Stimulated activated CD8-positive, alpha-beta memory T cell treated with anti-CD3 and anti-CD28 coated beads, Interleukin-4, amount 100 ng/mL, for 1 hour (primary cell): ENCODE results near the gene SCTR.

Experiments used
- DNase-seq, 2 donors: peaks; one replicate each; pipeline ENCODE4 v3.0.0-alpha.2; 2020; ENCODE audit warnings: low read depth in 2 of 2, low spot score in 1 of 2

The SCTR gene

GRCh38 chr2:119475857-119476244 lies 48.4 kb downstream of the SCTR start:
- no peak for DNase-seq

DNA sequence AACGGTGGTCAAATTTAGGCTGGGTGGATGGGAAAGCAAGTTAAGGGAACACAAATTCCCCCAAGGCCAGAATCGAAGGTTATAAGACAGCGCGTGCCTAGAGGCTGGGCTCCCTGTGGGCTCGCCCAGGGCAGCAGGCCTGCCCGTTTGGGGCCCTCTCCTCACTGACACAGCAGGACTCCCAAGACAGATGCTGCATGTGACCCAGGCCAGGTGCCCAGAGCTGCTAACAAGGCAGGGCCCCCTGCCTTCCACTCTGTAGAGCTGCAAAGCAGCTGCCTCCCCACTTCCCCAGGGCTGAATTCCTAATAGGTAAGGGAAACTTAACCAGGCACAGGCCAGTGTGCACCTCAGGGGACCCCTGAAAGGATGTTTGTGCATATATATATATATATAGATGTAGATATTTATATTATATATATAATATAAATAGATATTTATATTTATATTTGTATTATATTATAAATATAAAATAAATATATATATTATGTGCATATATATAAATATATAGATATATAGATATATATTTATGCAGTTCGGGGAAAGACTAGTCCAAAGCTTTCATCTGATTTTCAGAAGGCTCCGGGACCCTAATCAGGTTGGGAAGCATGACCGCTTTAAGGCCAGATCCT lies 48.9 kb downstream of the SCTR start:
- DNase-seq = no peak

DNA sequence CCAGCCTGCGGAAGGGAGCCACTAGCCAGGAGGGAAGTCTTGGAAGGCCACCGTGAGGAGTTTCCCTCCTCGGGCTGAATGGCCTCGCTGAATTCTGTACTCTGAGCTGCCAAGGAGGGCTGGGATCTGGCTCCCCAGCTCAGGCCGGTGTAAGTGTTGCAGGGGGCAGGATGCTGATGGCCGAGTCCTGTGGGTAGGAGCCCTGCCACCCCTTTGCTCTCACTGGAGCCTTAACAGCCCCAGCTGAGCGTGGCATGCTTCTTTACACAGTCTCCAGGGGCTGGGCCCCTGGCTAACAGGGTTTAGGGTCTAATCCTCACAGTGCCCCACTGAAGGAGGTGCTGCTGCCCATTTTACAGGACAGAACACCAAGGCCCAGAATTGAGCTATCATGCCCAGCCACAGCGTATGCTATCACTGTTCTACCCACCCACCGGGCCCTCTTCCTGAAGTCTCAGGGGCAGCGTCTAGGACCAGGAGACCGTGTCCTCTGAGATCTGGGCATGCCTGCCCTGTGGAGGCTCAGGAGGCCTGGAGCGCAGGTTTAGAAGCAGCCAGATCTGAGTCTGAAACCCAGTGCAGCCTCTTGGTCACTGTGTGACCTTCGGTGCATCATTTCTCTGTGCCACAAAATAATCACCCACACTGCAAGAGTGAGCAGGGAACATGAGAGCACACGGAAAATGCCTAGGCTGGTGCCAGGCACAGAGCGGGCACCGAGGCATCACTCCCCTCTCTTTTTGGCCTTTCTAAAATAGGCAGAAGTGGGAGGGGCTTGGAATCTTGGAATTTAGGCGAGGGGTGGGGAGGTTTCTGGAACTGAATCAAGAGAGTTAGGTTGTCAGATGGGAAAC lies 49.7 kb downstream of the SCTR start:
- DNase-seq = no peak

DNA sequence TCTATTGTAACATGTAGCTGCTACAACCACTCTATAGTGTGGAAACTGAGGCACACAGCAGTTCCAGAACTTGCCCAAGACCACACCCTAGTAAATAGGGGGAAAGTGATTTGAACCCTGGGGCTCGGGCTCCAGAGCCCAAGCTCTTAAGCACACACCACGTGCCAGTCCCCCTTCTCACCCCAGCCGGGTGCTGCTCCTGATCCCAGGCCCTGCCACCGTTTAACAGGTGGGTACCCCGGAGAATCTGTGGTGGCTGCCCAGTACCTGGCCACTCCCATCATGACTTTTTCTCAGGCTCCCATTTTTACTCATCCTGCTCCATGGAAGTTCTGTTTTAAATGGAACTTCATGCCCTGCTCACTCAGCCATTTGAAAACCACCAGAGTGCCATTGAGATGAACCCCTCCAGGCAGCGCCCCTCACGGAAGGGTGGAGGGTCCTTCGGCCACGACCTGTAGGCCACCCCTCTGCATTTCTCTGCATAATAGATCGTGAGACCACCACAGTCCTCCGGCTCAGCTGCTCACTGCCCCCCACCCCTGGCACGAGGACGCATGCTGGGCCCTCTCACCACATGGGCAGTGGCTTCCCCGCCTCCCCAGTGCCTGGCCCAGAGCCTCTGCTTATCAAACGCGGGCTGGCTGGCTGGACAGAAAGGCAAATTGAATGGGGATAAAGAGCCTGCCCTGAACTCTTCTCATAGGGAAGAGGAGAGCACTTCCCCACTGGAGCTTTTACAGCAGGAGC lies 50.5 kb downstream of the SCTR start:
- no peak for DNase-seq

GRCh38 chr2:119472749-119473148 lies 51.5 kb downstream of the SCTR start:
- DNase-seq = no peak

- DNase-seq = no peak
Measured at GRCh38 chr2:119469661-119470297, 54.5 kb downstream of the SCTR start.

DNA sequence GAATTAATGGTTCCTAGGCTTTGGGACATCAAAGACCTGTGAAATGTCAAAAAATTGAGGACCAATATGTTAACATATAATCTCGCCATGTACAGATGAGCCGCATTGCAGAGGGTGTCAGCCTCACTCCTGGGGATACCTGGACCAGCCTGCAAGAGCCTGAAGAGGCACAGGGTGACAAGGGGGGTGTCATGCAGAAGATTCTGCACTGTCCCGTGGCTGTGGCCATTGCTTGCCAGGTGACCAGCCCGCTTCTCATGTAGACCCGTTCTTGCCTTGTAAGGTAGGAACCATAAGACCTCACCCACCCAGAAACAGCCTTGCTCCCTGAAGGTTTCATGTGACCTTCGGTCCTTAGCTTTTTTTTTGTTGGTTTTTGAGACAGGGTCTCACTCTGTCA lies 55.2 kb downstream of the SCTR start:
- DNase-seq = no peak

GRCh38 chr2:119468154-119468955 lies 55.9 kb downstream of the SCTR start:
- DNase-seq = no peak

DNA sequence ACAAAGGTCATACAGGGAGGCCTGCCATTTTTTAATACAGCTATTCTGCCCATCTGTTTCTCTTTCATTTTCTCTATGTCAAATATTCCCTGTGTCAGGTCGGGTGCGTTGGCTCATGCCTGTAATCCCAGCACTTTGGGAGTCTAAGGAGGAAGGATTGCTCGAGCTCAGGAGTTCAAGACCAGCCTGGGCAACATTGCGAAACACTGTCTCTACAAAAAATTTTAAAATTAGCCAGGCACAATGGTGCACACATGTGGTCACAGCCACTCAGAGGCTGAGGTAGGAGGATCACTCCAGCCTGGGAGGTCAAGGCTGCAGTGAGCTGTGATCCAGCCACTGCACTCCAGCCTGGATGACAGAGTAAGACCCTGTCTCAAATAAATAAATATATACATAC lies 57.9 kb downstream of the SCTR start:
- DNase-seq = no peak

DNA sequence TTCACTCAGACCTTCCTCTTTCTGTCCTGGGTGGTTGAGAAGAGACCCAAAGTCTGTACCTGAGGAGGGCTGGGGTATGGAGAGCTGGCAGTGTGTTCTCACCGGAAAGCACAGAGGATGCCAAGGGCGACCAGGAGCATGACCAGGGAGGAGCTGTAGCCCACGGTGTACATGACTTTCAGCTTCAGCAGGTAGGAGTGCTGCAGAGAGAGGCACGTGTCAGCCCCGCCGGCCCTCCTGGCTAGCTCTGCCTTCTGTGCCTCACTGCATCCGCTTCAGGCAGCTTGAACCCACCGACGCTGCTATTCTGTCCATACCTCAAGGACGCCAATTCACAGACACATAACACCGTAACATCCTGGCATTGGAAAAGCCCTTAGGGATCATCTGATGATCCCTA lies 58.6 kb downstream of the SCTR start:
- no peak for DNase-seq

GRCh38 chr2:119464981-119465380 lies 59.3 kb downstream of the SCTR start:
- DNase-seq = no peak

DNA sequence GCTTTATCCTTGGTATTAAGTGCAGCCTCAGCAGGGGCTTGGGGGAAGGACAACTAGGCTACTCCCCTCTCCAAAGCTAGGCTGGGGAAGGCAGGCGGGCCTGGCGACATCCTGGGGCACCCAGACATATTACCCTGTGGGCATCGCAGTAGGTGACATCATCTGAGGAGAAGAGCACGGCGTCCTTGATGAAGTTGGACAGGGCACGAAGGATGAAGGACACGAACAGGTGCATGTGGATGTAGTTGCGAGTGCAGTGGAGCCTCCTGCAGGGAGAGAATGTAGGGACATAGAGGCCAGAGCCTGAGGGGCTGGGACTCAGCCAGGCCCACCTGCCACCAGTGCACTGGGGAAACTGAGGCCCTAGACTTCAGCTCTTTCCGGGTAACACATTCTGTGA lies 60.3 kb downstream of the SCTR start:
- DNase-seq = no peak

GRCh38 chr2:119463136-119463535 lies 61.1 kb downstream of the SCTR start:
- DNase-seq = no peak

DNA sequence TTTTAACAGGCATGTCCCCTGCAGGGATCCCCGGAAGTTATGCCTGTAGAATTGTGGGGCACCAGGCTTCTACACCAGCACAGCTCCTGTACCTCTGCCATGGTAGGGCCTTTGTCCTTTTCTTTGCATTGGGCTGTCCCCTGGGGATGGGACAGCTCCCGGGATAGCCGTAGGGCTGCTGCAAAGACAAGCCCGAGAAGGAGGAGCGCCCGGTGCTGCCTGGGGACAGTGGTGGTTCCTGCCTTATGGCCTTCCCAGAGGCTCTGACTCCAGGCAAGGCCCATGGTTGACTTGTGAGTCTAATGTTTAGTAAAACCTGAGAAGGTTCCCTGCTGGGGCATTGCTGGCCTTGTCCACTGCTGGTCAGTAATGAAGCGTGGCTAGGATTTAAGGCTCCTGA lies 61.7 kb downstream of the SCTR start:
- DNase-seq = no peak

GRCh38 chr2:119461811-119462210 lies 62.5 kb downstream of the SCTR start:
- no peak for DNase-seq

DNA sequence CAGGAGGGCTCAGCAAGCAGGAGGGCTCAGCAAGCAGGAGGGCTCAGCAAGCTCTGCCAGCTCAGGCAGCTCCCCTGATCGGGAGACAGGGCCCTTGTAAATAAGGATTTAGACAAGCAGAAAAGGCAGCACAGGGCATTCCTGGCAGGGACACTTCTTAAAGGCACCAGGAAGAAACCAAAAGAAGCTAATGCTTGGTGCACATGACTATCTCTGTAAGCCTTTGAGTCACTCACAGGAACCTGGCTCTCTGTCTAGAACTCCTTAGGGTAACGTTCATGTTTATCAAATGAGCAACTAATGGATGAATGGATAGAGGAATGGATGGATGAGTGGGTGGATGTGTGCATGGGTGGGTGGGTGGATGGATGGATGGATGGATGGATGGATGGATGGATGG lies 64.2 kb downstream of the SCTR start:
- DNase-seq = no peak

DNA sequence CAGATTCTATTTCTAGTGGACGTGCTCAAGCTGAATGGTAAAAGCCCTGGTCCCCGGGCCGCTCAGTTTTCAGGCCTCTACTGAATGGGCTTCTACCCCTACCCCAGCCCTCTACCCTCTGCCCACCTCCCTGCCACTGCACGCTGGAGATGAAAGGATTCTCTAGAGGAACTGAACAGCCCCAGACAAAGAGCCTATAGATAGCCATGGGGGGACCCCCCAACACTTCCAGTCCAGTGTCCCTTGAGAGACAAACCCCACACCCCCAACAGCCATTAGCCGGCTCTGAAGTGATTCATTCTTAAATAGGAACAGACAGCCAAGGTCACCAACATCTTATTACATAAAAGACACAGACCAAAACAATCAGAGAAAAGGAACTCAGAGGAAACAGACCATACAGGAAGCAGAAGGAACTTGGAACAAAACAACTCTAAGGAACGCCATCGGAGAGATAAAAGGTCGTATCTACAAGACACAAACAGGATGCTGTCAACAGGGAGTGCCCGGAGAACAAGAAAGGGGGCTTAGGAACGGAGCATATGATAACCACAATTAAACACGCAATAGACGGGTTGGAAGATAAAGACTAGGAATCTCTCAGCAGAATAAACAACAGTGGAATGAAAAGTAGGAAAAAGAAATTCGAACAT lies 69.1 kb downstream of the SCTR start:
- no peak for DNase-seq

- no peak for DNase-seq
Measured at GRCh38 chr2:119453972-119454593, 70.2 kb downstream of the SCTR start.

- DNase-seq = no peak
Measured at GRCh38 chr2:119451336-119452050, 72.8 kb downstream of the SCTR start.
